ENCODE data around the gene GDNF.

GDNF gene

GRCh38 chr5:37836592-37837413 lies 3.0 kb downstream of the GDNF start:
- no peak for TF ChIP-seq CTCF (IDR thresholded peaks at IDR 0.05)

GRCh38 chr5:37836235-37836591 lies 3.6 kb downstream of the GDNF start:
- TF ChIP-seq CTCF (IDR thresholded peaks at IDR 0.05) = no peak

- TF ChIP-seq CTCF (IDR thresholded peaks at IDR 0.05) = no peak
These were observed 4.4 kb downstream of the GDNF start for GRCh38 chr5:37835380-37835973.

GRCh38 chr5:37834542-37835379 lies 5.1 kb downstream of the GDNF start:
- no peak for TF ChIP-seq CTCF (IDR thresholded peaks at IDR 0.05)

- no peak for TF ChIP-seq CTCF (IDR thresholded peaks at IDR 0.05)
These were observed 5.9 kb downstream of the GDNF start for GRCh38 chr5:37833990-37834389.

GRCh38 chr5:37831821-37832534 lies 7.9 kb downstream of the GDNF start:
- TF ChIP-seq CTCF (IDR thresholded peaks at IDR 0.05) = no peak

GRCh38 chr5:37830348-37830747 lies 9.5 kb downstream of the GDNF start:
- TF ChIP-seq CTCF (IDR thresholded peaks at IDR 0.05) = no peak
